NCI-H345 treated with DMSO at 0.1 percent for 48 hours (cell line): Measurements from ENCODE around the gene ACMSD.

Source experiments
- DNase-seq: peaks from one replicate; lab custom pipeline; 2025; ENCODE audit not compliant: unreplicated experiment; lab: John Stamatoyannopoulos, UW

The ACMSD gene

DNA sequence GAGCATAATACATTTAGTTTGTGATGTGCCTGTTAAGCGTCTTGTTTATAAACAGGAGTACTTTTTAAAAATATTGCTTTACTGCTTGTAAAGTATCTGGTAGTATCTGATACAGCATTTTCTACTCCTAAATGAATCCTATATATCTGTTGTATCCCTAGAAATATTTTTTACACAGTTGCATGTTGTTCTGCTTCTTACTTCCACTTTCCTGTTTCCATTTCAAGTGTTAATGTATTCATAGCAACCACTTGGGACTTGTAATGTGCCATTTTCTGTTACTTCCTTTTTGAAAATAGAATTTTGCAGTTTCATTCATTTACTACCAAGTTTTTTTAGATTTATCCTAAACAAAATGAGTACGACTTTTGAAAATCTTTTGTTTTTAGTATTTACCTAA, 105.1 kb downstream of the ACMSD start:
- DNase-seq, result no peak

DNA sequence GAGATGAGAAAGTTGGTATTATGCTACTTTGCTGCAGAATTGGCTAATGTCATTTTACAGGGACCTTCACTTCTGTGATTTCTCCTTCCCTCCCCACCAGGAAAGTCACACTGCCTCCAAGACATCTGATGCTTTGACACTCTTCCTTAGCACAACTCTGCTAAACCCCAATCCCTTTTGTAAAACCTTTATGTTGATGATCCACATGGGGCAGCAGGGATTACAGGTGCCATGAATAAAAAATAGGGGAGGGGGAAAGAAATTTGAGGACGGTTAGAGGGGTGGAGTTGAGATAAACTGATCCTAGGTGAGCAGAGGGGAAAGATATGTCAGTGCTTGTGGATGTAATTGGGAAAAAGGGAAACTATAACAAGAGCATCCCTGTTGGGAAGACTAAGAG, 106.6 kb downstream of the ACMSD start:
- DNase-seq, result no peak

DNA sequence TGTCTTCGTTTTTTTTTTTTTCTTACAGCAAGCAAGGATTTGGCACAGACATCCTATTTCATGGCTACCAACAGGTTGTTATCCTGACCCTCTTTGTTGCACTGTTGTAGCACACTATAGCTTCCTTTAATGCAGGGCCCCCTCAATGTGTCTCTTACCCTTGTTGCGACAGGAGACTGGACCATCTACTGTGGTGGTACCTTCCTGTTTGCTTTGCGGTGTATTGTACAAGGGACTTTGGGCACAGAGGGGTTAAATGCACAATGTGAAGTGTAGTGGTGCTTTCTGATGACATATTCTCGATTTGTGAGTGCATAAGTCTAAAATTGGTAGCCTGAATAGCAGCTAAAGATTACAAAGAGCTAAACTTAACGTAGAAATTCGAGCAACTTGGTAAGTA, 107.7 kb downstream of the ACMSD start:
- DNase-seq, result no peak

DNA sequence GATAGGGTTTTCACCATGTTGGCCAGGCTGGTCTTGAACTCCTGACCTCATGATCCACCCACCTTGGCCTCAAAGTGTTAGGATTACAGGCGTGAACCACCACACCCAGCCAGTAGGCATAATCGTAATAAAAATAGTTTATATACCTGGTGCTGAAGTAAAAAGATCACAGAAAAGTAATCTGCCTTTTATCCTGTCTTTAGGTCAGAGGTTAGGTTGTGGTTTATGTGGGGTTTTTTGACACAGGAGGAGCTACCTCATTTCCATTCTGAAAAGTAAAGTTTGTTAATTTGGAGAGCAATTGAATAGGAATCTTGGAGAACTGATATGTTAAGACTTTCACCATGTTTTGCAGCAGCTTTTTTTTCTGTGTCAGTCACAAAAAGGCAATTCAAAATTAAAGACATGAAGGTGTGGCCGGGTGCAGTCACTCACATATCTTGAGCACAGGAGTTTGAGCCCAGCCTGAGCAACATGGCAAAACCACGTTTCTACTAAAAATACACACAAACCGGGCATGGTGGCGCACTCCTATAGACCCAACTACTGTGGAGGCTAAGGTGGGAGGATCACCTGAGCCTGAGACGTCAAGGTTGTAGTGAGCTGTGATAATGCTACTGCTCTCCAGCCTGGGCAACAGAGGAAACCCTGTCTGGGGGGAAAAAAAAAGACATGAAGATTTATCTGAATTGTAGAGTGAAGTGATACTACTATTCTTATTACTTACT, 111.7 kb downstream of the ACMSD start:
- DNase-seq, result no peak

DNA sequence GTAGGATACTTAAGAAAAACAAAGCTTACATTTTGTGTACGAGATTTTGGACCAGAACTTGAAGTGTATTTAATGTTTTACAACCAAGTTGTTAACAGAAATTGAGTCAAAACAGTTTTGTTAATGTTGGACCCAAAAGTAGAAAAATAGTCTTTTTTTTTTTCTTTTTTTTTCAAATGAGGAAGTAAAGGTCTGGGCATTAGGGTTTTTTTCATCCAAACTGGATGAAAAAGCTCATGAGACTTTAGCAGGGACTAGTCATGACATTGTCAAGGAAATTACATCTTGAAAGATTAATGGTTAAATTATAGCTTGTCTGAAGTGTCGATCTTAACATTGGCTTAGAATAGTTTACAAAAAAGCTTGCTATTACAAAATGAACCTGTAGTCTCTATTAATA, 112.5 kb downstream of the ACMSD start:
- no peak for DNase-seq
